Measurements from ENCODE around the gene DNAAF3.

Gene DNAAF3

GRCh38 chr19:55115446-55116065, 50.9 kb downstream of the DNAAF3 start:
- DNase-seq = no peak

- DNase-seq = no peak
These were observed 51.8 kb downstream of the DNAAF3 start for GRCh38 chr19:55114566-55115145.

- DNase-seq = peak; percentile 27
These were observed 52.8 kb downstream of the DNAAF3 start for GRCh38 chr19:55113570-55114039.

- DNase-seq = no peak
These were observed 53.4 kb downstream of the DNAAF3 start for GRCh38 chr19:55112777-55113569.

GRCh38 chr19:55112246-55112776, 54.1 kb downstream of the DNAAF3 start:
- DNase-seq = no peak

GRCh38 chr19:55111238-55111831, 55.1 kb downstream of the DNAAF3 start:
- DNase-seq = no peak

GRCh38 chr19:55109527-55110291, 56.7 kb downstream of the DNAAF3 start:
- DNase-seq = no peak
